NCI-H345 (cell line): Measurements from ENCODE around the gene PCDH15.
"Not testable (repeated sequence)": the region's sequence is repeated elsewhere in the genome, so short reads cannot be mapped to it uniquely, and the experiment has no call there.

Experiments
- DNase-seq: peaks from one replicate; lab custom pipeline; 2025; lab: John Stamatoyannopoulos, UW

Gene PCDH15

GRCh38 chr10:53980210-53980609, 820.8 kb downstream of the PCDH15 start:
- DNase-seq = no peak

DNA sequence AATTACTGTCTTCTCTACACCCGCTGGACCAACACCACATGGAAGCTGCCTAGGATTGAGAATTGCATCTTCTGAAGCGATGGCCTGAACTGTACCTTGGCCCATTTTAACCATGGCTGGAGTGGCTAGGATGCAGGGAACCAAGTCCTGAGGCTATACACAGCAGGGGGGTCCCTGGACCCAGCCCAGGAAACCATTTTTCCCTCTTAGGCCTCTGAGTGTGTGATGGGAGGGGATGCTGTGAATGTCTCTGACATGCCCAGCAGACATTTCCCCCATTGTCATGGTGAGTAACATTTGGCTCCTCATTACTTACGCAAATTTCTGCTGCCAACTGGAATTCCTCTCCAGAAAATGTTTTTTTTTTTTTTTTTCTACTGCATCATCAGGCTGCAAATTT, 822.7 kb downstream of the PCDH15 start:
- DNase-seq = no peak

- DNase-seq = no peak
Measured at GRCh38 chr10:53977267-53977666, 823.8 kb downstream of the PCDH15 start.

- no peak for DNase-seq
Measured at GRCh38 chr10:53957401-53957800, 843.6 kb downstream of the PCDH15 start.

- DNase-seq = no peak
Measured at GRCh38 chr10:53955091-53955490, 845.9 kb downstream of the PCDH15 start.

DNA sequence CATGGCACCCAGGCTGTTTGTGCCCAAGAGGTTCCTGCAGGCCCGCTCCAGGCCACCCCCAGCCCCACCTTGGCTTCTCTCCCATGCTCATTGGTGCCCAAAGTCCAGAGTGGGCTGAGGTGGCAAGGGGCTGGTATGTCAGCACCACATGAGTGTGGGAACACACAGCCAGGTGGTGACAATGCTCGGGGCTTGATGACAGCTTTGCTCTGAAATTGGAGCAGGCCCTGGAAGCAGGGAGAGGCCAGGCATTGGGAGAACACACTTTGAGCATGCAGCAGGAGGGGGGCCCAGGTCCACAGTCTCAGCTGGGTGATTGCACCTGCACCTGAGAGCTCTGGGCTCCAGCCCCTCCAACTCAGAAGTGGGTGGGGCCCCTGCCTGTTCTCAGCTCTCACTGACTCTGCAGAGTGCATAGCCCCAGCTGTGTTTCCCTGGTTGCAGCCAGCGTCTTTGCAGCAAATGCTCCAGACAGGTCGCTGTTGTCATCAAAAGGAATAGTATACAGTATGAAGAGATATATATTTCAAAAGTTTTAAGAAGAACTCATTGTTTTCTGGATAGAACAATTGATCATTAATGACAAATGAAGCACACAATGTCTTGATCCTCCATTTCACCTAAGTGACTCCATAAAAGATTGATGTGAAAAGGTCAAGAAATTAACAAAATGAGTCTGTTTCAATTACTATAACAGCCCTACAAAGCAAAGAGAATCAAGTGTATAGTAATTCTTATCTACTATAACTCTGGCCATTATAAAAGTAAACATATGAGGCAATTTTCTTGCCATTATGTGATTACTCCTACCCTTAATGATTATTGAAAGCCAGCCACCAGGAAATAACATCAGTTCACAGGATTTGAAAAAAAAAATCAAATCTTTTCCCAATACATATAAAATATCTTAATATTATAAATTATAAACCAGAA, 848.1 kb downstream of the PCDH15 start:
- no peak for DNase-seq

DNA sequence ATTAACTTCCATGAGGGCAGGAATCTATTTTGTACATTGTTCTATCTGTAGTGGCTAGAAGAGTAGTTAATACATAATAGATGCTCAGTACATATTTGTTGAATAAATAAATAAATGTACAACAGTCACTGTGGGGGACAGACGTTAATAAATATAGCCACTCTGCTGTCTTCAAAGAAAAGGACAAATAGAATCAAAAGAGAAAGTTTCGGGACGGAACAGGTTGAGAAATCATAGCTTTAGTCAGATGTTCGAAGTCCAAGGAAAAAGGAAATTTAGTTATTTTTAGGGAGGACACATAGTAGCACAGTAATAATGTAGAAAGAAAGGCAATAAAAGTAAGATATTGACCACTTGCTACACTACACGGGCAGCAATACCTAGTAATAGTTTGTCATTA, 861.4 kb downstream of the PCDH15 start:
- no peak for DNase-seq

- DNase-seq = no peak
Measured at GRCh38 chr10:53930648-53931047, 870.4 kb downstream of the PCDH15 start.

- DNase-seq = not testable (repeated sequence)
Measured at GRCh38 chr10:53924051-53924700, 876.9 kb downstream of the PCDH15 start.

GRCh38 chr10:53918755-53919154, 882.3 kb downstream of the PCDH15 start:
- DNase-seq = no peak

DNA sequence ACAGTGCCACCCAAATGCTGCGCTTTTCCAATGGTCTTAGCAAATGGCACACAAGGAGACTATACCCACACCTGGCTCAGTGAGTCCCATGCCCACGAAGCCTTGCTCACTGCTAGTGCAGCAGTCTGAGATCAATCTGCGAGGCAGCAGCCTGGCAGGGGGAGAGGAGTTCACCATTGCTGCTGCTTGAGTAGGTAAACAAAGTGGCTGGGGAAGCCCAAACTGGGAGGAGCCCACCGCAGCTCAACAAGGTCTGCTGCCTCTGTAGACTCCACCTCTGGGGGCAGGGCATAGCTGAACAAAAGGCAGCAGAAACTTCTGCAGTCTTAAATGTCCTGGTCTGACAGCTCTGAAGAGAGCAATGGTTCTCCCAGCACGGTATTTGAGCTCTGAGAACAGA, 891.2 kb downstream of the PCDH15 start:
- DNase-seq = no peak

- no peak for DNase-seq
Measured at GRCh38 chr10:53904506-53905241, 896.4 kb downstream of the PCDH15 start.

DNA sequence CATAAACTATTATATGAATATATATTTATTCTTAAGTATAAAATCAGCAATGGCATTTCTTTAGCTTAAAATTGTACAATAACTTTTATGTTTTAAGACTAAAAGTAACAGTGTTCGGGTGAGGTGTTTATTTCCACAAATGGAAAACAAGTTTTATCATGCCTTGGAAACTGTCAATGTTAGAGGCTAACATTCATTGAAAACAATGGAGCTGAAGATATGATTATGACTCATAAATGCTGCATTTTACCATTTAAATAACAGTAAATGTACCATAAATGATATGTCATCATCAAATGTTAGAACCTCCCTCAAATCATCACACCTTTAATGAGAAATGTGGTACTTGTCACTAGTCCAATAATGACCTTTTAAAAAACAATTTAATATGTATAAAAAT, 897.3 kb downstream of the PCDH15 start:
- no peak for DNase-seq

DNA sequence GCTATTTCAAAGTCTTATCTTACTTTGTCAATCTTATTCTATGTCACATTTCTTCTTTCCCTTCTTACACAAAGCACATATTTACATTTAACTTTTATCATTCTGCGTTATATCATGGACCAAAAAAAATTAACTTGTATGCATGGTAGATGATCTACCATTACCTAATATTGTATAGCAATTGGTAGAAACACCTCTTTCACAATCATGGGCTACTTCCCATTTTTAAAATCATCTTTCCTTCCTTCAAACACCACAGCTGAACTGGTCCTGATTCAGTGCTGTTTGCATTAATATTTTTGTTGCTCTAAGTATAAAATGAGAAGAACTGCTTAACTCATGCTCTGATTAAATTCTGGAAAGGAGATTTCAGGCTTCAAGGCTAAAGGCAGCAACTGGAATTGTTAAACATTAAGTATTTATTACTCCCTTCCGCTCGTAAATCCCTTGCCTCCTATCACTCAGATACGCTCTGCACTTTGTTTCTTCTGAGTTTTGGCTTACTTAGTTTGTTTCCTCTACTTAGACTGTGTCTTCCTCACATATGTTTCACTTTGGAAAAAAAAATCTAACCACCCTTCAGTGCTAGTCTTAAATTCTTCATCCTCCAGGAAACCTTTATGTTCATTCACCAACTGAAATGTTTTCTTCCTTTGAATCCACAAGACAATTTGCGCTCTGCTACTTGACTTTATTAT, 901.4 kb downstream of the PCDH15 start:
- no peak for DNase-seq

GRCh38 chr10:53898532-53898931, 902.5 kb downstream of the PCDH15 start:
- no peak for DNase-seq

DNA sequence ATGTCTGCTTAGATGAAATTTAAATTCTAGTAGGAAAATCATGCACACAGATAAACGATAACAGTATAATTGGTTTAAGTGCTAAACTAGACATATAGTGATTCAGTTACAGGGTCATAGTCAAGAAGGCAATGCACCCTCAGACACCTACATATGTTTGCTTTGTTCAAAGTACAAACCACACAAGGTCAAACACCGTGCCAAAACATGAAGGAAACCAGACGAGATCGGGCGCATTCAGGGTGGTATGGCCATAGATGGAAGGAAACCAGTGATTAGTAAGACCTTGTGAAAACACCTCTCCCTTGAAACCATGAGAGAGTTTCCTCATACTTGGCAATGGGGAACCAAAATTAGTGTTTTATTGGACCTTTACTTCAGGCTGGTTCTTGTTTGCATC, 906.9 kb downstream of the PCDH15 start:
- no peak for DNase-seq

- DNase-seq = no peak
Measured at GRCh38 chr10:53893061-53893460, 908.0 kb downstream of the PCDH15 start.

- DNase-seq = no peak
Measured at GRCh38 chr10:53886325-53887300, 914.4 kb downstream of the PCDH15 start.

GRCh38 chr10:53864846-53865245, 936.2 kb downstream of the PCDH15 start:
- no peak for DNase-seq

GRCh38 chr10:53852450-53853175, 948.4 kb downstream of the PCDH15 start:
- DNase-seq = no peak
